GM12878 (cell line): ENCODE measurements around the gene ZNF625. TPM values are rescaled to one million over a fixed set of nuclear protein-coding genes. Genes with fewer than 3 reads are reported as not detected.

Experiments
- ATAC-seq: fragments of 200-7000 bp; cut with Tn5 transposase; 3 replicates; pipeline ENCODE4 v1.9.1; 2020; ENCODE audit warnings: mild to moderate bottlenecking, moderate library complexity
- BruUV-seq: library from RNA; stranded (reverse); fragments of 400-500 nt; replicated peaks from 2 replicates; lab custom pipeline; 2021; lab: Mats Ljungman, UMichigan
- CTCF ChIA-PET: fragments of 300-600 bp; sonication (Branson Sonifier 250); formaldehyde crosslinking; extraction: SDS; loops from one replicate; lab custom pipeline; 2021; ENCODE audit warnings: inconsistent platforms; lab: Yijun Ruan, JAX
- POLR2A ChIA-PET: fragments of 350-600 bp; formaldehyde crosslinking; extraction: SDS; loops from one replicate; lab custom pipeline; 2021; ENCODE audit warnings: inconsistent platforms; lab: Charles Lee
- RAD21 ChIA-PET: fragments of 300-600 bp; sonication (Branson Sonifier 250); formaldehyde crosslinking; loops from one replicate; lab custom pipeline; 2023; ENCODE audit warnings: antibody characterized with exemption; ENCODE audit not compliant: unreplicated experiment; lab: Charles Lee
- SMC1A ChIA-PET: fragments of 300-600 bp; sonication (Branson Sonifier 250); formaldehyde crosslinking; loops from one replicate; lab custom pipeline; 2023; ENCODE audit not compliant: unreplicated experiment, uncharacterized antibody; lab: Charles Lee
- DNase-seq: peaks from one replicate; pipeline ENCODE4 v3.0.0-alpha.2; 2011; ENCODE audit warnings: low read depth, low spot score
- FAIRE-seq: peaks from 3 replicates; lab custom pipeline; 2011; peaks lifted over from hg19 to GRCh38; lab: Jason Lieb, UNC
- H2AFZ ChIP-seq: 2 replicates; pipeline ENCODE4 v1.6.0; 2011; ENCODE audit warnings: low read depth, low read length, control low read depth; ENCODE audit not compliant: control insufficient read depth
- H3K27ac ChIP-seq: 2 replicates; pipeline ENCODE4 v1.5.1; 2011; ENCODE audit warnings: control low read depth; ENCODE audit not compliant: control insufficient read depth, insufficient read depth
- H3K27me3 ChIP-seq, 2 experiments: replicated peaks in 1 of 2; 2 replicates each; pipeline versions ENCODE4 v1.6.0 to v1.6.1; 2011; ENCODE audit warnings: low read length in 1 of 2; ENCODE audit not compliant: control insufficient read depth in 2 of 2, insufficient read depth in 2 of 2
- H3K36me3 ChIP-seq, 2 experiments: 2 replicates each; pipeline ENCODE4 v1.5.1; 2011; ENCODE audit warnings: low read length in 1 of 2; ENCODE audit not compliant: control insufficient read depth in 2 of 2, insufficient read depth in 2 of 2
- H3K4me1 ChIP-seq: 2 replicates; pipeline ENCODE4 v1.6.1; 2011; ENCODE audit warnings: mild to moderate bottlenecking, low read length, moderate library complexity, mixed read lengths; ENCODE audit not compliant: control insufficient read depth, insufficient read depth
- H3K4me2 ChIP-seq: 2 replicates; pipeline ENCODE4 v1.6.0; 2011; ENCODE audit warnings: control low read depth; ENCODE audit not compliant: control insufficient read depth, insufficient read depth
- H3K4me3 ChIP-seq: fragments of 200-600 bp; sonication (generic); 2 replicates; pipeline ENCODE4 v1.5.1; 2016
- H3K79me2 ChIP-seq: 2 replicates; pipeline ENCODE4 v1.6.0; 2011; ENCODE audit warnings: low read length; ENCODE audit not compliant: control insufficient read depth, insufficient read depth
- H3K9ac ChIP-seq: 2 replicates; pipeline ENCODE4 v1.8.0; 2011; ENCODE audit warnings: low read length, control low read depth, mixed read lengths; ENCODE audit not compliant: control insufficient read depth, insufficient read depth
- H3K9me3 ChIP-seq: replicated peaks from 3 replicates; pipeline ENCODE4 v1.5.1; 2011; ENCODE audit warnings: mild to moderate bottlenecking, low read length; ENCODE audit not compliant: control insufficient read depth, insufficient read depth
- H4K20me1 ChIP-seq: 2 replicates; pipeline ENCODE4 v1.6.0; 2011; ENCODE audit not compliant: control insufficient read depth, insufficient read depth
- ATF3 ChIP-seq: IDR thresholded peaks from 2 replicates; pipeline ENCODE4 v1.6.1; 2011; ENCODE audit warnings: low read depth, mild to moderate bottlenecking, low read length, moderate library complexity, borderline replicate concordance; ENCODE audit errors: extremely low read depth
- EZH2 ChIP-seq: IDR thresholded peaks from 2 replicates; pipeline ENCODE4 v1.6.1; 2012; ENCODE audit warnings: low read depth, mild to moderate bottlenecking, control low read depth, inconsistent platforms, low read length, borderline replicate concordance; ENCODE audit not compliant: control insufficient read depth
- IKZF1 ChIP-seq: fragments of 450-650 bp; conservative IDR thresholded peaks from 2 replicates; pipeline ENCODE4 v1.6.1; 2017; ENCODE audit warnings: antibody characterized with exemption, mild to moderate bottlenecking
- RAD51 ChIP-seq: fragments of 450-650 bp; IDR thresholded peaks from 2 replicates; pipeline ENCODE4 v1.6.1; 2016; ENCODE audit warnings: moderate library complexity, mild to moderate bottlenecking, inconsistent platforms
- RFX5 ChIP-seq: IDR thresholded peaks from 2 replicates; pipeline ENCODE4 v1.6.1; 2011; ENCODE audit warnings: low read depth, low read length, improper control_type of control experiment
- RUNX3 ChIP-seq: IDR thresholded peaks from 2 replicates; pipeline ENCODE4 v1.6.1; 2012; ENCODE audit warnings: low read length, inconsistent platforms
- SIN3A ChIP-seq: IDR thresholded peaks from 2 replicates; pipeline ENCODE4 v1.6.1; 2012; ENCODE audit warnings: low read depth, low read length, improper control_type of control experiment
- SMC3 ChIP-seq: IDR thresholded peaks from 2 replicates; pipeline ENCODE4 v1.6.1; 2011; ENCODE audit warnings: low read length, improper control_type of control experiment, borderline replicate concordance
- ZNF687 ChIP-seq: fragments of 450-650 bp; IDR thresholded peaks from 2 replicates; pipeline ENCODE4 v1.6.1; 2017; ENCODE audit warnings: mild to moderate bottlenecking, moderate library complexity
- WGBS: methylation state at CpG from one replicate; pipeline ENCODE4 v1.1.6; 2016; ENCODE audit warnings: low lambda C conversion rate; ENCODE audit not compliant: insufficient replicate concordance, insufficient coverage; ENCODE audit errors: missing lambda C conversion rate; 5-methylcytosine and 5-hydroxymethylcytosine counted together
- in situ Hi-C: fragments of 300-500 bp; cut with MboI; formaldehyde crosslinking; loops from 9 replicates; pipeline ENCODE4 v1.14.3; 2018; ENCODE audit warnings: mixed read lengths
- intact Hi-C: fragments of 100-400 bp; cut with micrococcal nuclease; formaldehyde crosslinking; loops from one replicate; pipeline ENCODE4 v1.14.2; 2022; ENCODE audit not compliant: unreplicated experiment
- polyA plus RNA-seq, 11 experiments: library from polyadenylated mRNA; depleted of rRNA in 4 of 11; unstranded in 6 of 11; stranded (reverse) in 5 of 11; fragments of >200 nt; fragmentation: Nextera tagmentation in 4 of 11; fragmentation: Illumina TruSeq in 1 of 11; extraction: Ambion mirVana in 4 of 11; extraction: Trizol in 1 of 11; gene quantifications; 1 replicate in 1 of 11; 2 replicates in 10 of 11; pipeline versions ENCODE4 v1.2.1 to v1.2.3, GENCODE V29; 2011 to 2016; ENCODE audit warnings: inconsistent platforms in 2 of 11, missing spikeins in 2 of 11, low read depth in 1 of 11
- total RNA-seq, 4 experiments: library from RNA; depleted of rRNA in 3 of 4; stranded (reverse); fragments of >200 nt in 3 of 4; fragmentation: Illumina TruSeq in 1 of 4; extraction: Trizol in 1 of 4; gene quantifications; 2 replicates each; pipeline versions ENCODE4 v1.2.1 to v1.2.3, GENCODE V29; 2013 to 2021
- TF ChIP-seq, protein P1 (sequence below): fragments of 450-650 bp; IDR thresholded peaks from 2 replicates; pipeline ENCODE4 v1.6.1; 2016; ENCODE audit warnings: mild to moderate bottlenecking
- TF ChIP-seq, protein P2 (sequence below): IDR thresholded peaks from 2 replicates; pipeline ENCODE4 v1.6.1; 2012; ENCODE audit warnings: mild to moderate bottlenecking, low read depth, low read length
- TF ChIP-seq, protein P3 (sequence below): IDR thresholded peaks from 2 replicates; pipeline ENCODE4 v1.6.1; 2012; ENCODE audit warnings: low read length, inconsistent platforms

Gene ZNF625
- total and polyA plus RNA-seq, 10 of the 15 experiments (the other 5 are each of a cell fraction or from before 2014, with no cell fraction given), result 0.52 to 5.0 (median 1.3) TPM

DNA sequence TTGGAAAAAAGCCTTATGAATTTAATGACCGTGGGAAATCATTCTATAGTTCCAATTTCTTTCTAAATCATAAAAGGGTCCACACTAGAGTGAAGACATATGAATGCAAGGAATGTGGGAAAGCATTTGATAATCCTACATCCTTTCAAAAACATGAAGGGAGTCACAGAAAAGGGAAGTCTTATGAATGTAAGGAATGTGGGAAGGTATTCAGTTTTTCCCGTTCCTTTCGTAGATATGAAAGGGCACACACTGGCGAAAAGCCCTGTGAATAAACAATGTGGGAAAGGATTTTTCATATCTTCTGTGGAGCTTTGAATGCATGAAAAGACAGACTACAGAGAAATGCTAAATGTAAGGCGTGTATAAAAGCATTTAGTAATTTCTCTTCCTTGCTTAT lies 43.4 kb downstream of the ZNF625 start:
- no peak overlapping the region for H2AFZ ChIP-seq
- H3K27ac ChIP-seq, result no peak overlapping the region
- TF ChIP-seq, protein P1, sequence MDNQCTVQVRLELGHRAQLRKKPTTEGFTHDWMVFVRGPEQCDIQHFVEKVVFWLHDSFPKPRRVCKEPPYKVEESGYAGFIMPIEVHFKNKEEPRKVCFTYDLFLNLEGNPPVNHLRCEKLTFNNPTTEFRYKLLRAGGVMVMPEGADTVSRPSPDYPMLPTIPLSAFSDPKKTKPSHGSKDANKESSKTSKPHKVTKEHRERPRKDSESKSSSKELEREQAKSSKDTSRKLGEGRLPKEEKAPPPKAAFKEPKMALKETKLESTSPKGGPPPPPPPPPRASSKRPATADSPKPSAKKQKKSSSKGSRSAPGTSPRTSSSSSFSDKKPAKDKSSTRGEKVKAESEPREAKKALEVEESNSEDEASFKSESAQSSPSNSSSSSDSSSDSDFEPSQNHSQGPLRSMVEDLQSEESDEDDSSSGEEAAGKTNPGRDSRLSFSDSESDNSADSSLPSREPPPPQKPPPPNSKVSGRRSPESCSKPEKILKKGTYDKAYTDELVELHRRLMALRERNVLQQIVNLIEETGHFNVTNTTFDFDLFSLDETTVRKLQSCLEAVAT, result no peak
- TF ChIP-seq, protein P2, sequence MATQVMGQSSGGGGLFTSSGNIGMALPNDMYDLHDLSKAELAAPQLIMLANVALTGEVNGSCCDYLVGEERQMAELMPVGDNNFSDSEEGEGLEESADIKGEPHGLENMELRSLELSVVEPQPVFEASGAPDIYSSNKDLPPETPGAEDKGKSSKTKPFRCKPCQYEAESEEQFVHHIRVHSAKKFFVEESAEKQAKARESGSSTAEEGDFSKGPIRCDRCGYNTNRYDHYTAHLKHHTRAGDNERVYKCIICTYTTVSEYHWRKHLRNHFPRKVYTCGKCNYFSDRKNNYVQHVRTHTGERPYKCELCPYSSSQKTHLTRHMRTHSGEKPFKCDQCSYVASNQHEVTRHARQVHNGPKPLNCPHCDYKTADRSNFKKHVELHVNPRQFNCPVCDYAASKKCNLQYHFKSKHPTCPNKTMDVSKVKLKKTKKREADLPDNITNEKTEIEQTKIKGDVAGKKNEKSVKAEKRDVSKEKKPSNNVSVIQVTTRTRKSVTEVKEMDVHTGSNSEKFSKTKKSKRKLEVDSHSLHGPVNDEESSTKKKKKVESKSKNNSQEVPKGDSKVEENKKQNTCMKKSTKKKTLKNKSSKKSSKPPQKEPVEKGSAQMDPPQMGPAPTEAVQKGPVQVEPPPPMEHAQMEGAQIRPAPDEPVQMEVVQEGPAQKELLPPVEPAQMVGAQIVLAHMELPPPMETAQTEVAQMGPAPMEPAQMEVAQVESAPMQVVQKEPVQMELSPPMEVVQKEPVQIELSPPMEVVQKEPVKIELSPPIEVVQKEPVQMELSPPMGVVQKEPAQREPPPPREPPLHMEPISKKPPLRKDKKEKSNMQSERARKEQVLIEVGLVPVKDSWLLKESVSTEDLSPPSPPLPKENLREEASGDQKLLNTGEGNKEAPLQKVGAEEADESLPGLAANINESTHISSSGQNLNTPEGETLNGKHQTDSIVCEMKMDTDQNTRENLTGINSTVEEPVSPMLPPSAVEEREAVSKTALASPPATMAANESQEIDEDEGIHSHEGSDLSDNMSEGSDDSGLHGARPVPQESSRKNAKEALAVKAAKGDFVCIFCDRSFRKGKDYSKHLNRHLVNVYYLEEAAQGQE, result no peak
- TF ChIP-seq EZH2, result no peak
- no peak for TF ChIP-seq ATF3
- no peak for TF ChIP-seq SIN3A
- TF ChIP-seq RAD51, result no peak
- TF ChIP-seq SMC3, result no peak
- TF ChIP-seq RUNX3, result no peak
- no peak for TF ChIP-seq ZNF687
- TF ChIP-seq RFX5, result no peak
- TF ChIP-seq, protein P3, sequence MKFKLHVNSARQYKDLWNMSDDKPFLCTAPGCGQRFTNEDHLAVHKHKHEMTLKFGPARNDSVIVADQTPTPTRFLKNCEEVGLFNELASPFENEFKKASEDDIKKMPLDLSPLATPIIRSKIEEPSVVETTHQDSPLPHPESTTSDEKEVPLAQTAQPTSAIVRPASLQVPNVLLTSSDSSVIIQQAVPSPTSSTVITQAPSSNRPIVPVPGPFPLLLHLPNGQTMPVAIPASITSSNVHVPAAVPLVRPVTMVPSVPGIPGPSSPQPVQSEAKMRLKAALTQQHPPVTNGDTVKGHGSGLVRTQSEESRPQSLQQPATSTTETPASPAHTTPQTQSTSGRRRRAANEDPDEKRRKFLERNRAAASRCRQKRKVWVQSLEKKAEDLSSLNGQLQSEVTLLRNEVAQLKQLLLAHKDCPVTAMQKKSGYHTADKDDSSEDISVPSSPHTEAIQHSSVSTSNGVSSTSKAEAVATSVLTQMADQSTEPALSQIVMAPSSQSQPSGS, result no peak
- no peak for TF ChIP-seq IKZF1

More for the DNA sequence above, 43.4 kb downstream of the ZNF625 start:
- ChIA-PET SMC1A (no interaction called here), POLR2A (no interaction called here), RAD21 (no interaction called here), CTCF (interaction anchor here (0.5 to 1.3 kb wide), 2 partner anchors 149 to 338 kb away, joined by 3 to 5 read pairs; partner anchors contain the start of gene ZNF763)
- DNase-seq, result no peak
- no peak for ATAC-seq
- Histone ChIP-seq H3K27me3 (no peaks in the 10 kb centered on the region), H4K20me1 (no peaks in the 10 kb centered on the region), H3K36me3 (no peaks in the 10 kb centered on the region), H3K9me3 (peaks cover 13% of the 10 kb centered on the region; the same call in 2 of the 3 replicates), H3K4me3 (no peak overlapping the region), H3K4me1 (no peaks in the 10 kb centered on the region), H3K79me2 (no peaks in the 10 kb centered on the region), H3K9ac (no peak overlapping the region), H3K4me2 (no peak overlapping the region)
- FAIRE-seq, result no peak
- BruUV-seq, result no TSS peak
- in situ Hi-C loops, result no loop called here
- intact Hi-C loops, result no loop called here
- WGBS, result 94% methylated on average over 5 of the region's 5 CpGs
